LHCN-M2 (cell line): Measurements from ENCODE around the gene SYNRG. TPM values are rescaled to one million over a fixed set of nuclear protein-coding genes. Genes with fewer than 3 reads are reported as not detected.
"Not testable (repeated sequence)": the region's sequence is repeated elsewhere in the genome, so short reads cannot be mapped to it uniquely, and the experiment has no call there.

ENCODE experiments used
- DNase-seq: peaks from one replicate; pipeline ENCODE4 v3.0.0-alpha.2; 2012; ENCODE audit warnings: low read depth
- total RNA-seq: library from RNA; depleted of rRNA; stranded (reverse); fragments of >200 nt; gene quantifications from 2 replicates; pipeline ENCODE4 v1.2.3, GENCODE V29; 2014

Gene SYNRG
- total RNA-seq, 1 experiment from 2014 or later: 12.2 TPM

- DNase-seq: no peak
Observed at GRCh38 chr17:37545486-37545885, 63.7 kb downstream of the SYNRG start.

DNA sequence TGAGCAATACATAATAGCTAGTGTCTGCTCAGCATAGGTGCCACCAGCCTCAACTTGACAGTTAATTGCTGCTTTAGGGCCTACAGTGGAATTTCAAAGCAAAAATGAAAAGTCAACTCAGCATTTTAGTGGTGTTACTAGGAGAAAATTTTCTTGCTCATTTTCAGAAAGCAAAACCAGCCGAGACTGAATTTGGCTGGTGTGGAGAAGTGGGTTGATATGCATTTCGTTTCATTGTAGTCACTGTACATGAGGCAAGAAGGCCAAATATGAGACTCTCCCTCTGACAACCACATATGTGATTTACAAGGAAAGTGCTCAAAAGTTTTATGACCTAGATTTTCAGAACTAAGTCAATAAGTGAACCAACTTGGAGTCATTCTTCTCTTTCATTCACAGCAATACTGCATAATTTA lies 65.6 kb downstream of the SYNRG start:
- DNase-seq: no peak

GRCh38 chr17:37541880-37542660 lies 67.1 kb downstream of the SYNRG start:
- peak; percentile 17 for DNase-seq

- DNase-seq: no peak
Observed at GRCh38 chr17:37538981-37539659, 70.1 kb downstream of the SYNRG start.

DNA sequence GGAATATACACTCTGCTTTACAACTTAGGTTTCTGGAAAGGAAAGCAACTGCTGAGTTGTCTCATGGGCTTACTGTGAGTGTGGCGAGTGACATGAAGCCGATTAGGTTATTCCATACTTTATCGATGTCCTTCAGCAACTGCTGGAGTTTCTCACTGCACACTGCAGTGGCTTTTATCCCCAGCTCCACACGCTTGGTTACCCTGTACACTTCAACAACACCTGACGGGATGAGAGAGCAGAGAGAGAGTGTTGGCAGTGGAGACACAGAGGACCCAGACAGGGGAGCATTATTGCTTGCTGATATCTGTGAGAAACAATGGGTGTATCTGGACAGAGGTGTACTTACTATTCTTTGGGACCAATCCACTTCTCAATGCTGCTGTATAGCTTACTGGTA lies 73.3 kb downstream of the SYNRG start:
- DNase-seq: no peak

DNA sequence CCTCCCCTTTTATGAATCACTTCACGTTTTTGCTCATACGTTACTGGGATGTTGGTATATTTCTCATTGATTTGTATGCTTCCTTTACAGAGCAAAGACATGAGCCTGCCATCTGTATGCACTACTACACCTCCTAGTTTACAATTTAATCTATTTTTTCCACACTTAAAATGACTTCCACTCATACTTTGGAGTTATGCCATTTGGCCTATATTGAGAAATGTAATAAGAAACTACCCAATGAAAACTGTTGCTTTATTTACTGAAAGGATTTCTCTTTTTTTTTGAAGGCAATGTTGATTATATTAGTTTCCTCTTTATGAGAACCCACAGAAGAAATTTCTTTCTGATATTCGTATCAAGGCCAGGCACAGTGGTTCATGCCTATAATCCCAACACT lies 76.5 kb downstream of the SYNRG start:
- no peak for DNase-seq

- DNase-seq: no peak
Observed at GRCh38 chr17:37530420-37530819, 78.8 kb downstream of the SYNRG start.

GRCh38 chr17:37527249-37527851 lies 81.9 kb downstream of the SYNRG start:
- peak; percentile 38 for DNase-seq

DNA sequence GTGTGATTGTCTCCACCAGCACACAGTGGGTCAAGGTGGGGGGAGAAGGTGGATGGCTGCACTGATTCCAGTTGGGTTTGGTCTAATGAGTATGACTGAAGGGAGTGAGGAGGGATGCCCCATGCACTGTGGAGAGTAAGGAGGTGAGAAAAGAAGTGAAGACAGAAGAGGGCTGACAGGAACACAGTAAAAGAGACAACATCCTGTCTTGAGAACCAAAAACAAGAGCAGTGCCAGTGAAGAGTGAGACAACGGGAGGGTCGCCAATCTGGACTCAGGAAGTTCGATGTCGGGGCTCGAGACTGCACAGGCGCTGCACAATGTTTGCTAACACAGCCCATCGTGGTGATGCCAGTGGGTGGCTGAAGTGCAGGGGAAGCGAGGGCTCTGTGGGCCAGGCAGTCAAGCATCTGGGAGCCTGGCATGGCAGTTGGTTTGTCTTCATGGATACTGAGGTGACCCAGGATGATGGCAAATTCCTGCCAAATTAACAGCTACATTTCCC lies 85.5 kb downstream of the SYNRG start:
- DNase-seq: no peak

GRCh38 chr17:37521821-37522220 lies 87.4 kb downstream of the SYNRG start:
- DNase-seq: no peak

GRCh38 chr17:37520174-37520573 lies 89.0 kb downstream of the SYNRG start:
- DNase-seq: no peak

GRCh38 chr17:37519251-37519985 lies 89.8 kb downstream of the SYNRG start:
- DNase-seq: no peak

- no peak for DNase-seq
Observed at GRCh38 chr17:37518826-37519225, 90.4 kb downstream of the SYNRG start.

DNA sequence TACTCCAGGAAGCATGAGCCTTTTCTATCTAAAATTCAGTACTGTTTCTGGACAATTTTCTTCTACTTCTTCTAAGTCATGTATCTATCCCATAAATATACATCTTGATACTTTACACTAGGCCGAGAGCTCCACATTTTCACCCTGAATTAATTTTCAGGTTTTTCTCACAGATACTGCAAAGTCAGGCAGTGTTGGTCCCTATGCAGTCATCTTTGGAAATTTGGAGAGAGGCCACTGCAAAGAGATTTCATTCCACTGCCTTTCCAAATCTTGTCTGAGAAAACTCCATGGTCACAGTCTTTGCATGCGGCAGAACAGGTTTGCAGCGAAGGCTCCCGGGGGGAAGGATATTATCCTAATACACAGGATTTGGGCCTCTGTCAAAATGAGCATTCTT lies 91.3 kb downstream of the SYNRG start:
- no peak for DNase-seq

- DNase-seq: peak; percentile 23
Observed at GRCh38 chr17:37516127-37516571, 93.1 kb downstream of the SYNRG start.

DNA sequence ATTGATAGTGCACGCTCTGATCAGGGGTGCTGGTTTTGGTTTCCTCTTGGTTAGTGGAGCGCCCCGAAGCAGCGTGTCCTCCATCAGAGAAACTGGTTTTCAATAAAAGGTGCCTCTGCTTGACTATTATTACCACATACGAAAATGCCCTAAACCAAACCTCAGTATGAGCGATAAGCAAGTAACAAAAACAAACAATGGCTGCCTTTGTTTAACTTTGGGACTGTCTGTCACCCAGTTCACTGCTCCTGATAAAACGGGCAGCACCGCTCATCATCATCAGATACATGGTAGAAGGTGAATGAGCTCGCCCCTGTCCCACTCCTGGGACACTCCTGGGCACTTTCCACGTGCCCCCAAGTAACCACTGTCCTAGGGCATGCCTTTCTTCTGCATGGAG lies 95.5 kb downstream of the SYNRG start:
- no peak for DNase-seq

DNA sequence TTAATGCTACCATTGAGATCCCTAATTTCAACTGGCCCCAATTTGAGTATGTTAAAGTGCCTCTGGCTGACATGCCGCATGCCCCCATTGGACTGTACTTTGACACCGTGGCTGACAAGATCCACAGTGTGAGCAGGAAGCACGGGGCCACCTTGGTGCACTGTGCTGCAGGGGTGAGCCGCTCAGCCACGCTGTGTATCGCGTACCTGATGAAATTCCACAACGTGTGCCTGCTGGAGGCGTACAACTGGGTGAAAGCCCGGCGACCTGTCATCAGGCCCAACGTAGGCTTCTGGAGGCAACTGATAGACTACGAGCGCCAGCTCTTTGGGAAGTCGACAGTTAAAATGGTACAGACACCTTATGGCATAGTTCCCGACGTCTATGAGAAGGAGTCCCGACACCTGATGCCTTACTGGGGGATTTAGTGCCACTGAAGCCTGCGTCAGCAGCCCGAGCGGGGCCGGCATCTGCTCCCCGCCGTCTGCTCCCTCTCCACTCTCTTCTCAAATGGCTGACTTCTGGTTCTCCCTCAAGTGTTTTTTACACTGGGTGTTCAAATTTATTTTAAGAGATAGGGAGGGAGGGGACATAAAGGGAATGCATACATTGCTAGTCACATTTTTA lies 96.7 kb downstream of the SYNRG start:
- no peak for DNase-seq

DNA sequence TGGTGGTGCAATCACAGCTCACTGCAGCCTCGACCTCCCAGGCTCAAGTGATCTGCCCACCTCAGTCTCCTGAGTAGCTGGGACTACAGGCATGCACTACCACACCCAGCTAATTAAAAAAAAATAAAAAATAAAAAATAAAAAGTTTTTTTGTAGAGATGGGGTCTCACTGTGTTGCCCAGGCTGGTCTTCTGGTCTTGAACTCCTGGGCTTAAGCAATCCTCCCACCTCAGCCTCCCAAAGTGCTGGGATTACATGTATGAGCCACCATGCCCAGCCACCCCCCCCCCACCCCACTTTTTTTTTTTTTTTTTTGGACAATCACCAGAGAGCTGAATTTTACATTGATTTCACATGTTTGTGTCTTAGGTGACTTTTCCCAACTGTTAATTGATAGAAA lies 97.6 kb downstream of the SYNRG start:
- DNase-seq: not testable (repeated sequence)

DNA sequence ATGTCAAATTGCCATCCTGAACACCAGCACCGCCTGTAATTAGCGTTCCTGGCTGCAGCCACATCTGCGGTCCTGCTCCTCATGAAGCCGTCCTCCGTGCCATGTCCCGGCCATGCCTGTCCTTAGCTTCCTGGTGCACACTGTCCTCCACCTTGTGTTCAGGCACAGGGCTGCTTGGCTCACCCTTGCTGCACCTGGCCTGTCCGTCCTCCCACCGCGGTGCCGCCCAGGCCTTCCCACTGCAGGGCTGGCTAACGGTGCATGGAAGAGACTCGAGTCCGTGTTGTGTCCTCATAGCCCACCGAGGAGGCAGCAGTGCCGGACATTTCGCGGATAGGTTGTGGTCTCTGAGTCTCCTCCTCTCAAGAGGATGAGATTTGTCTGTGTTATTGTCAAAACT lies 99.2 kb downstream of the SYNRG start:
- DNase-seq: no peak

DNA sequence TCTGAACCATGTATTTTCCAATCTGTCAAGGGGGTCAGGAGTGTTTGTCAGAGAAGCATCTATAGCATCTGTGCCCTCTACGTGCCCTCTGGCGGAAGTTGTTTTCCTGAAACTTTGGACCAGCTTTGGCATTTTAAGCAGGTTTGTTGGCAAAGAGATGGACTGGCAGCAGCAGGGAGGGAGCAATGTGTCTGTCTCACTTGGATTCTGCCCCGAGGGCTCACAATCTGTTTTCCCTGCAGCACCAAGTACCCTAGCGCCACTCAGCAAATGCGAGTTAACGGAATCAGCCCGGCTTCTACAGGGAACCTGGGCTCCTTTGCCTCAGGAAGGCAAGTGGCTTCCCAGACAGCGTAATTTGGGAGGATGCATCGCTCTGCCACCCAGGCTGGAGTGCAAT lies 102.1 kb downstream of the SYNRG start:
- DNase-seq: no peak

GRCh38 chr17:37506678-37507077 lies 102.5 kb downstream of the SYNRG start:
- DNase-seq: peak; percentile 30
